ENCODE measurements around the gene MEI4. TPM values are rescaled to one million over a fixed set of nuclear protein-coding genes. Genes with fewer than 3 reads are reported as not detected.

MEI4 gene
- total and polyA plus RNA-seq, 11 donors = 0.11 to 0.71 (median 0.33) TPM; not detected in 1

GRCh38 chr6:77906070-77906469 is 253.2 kb downstream of the MEI4 start:
- intact Hi-C loops (cut with DNase I) = no loop called here
- Histone ChIP-seq H3K4me3 (no peak overlapping the region), H3K9me3 (peaks cover 0 to 37% (median 7%) of the 10 kb centered on the region in 12 donors), H3K27ac (no peak overlapping the region), H3K36me3 (no peaks in the 10 kb centered on the region), H3K27me3 (no peaks in the 10 kb centered on the region), H3K4me1 (no peaks in the 10 kb centered on the region)
- no peak for ATAC-seq
- 86 to 91% (median 87%) methylated on average over 3 of the region's 3 CpGs for WGBS, 4 donors
- no peak for DNase-seq
- no peak for TF ChIP-seq CTCF (IDR thresholded peaks at IDR 0.05)
- TF ChIP-seq POLR2A (IDR thresholded peaks at IDR 0.05) = no peak

- Histone ChIP-seq H3K27me3 (no peaks in the 10 kb centered on the region), H3K36me3 (no peaks in the 10 kb centered on the region), H3K9me3 (peaks cover 0 to 49% (median 12%) of the 10 kb centered on the region in 12 donors), H3K27ac (no peak overlapping the region), H3K4me1 (no peaks in the 10 kb centered on the region), H3K4me3 (no peak overlapping the region)
- ATAC-seq (no peak), DNase-seq (no peak)
- intact Hi-C loops (cut with DNase I) = no loop called here
- TF ChIP-seq POLR2A (IDR thresholded peaks at IDR 0.05) (no peak), CTCF (IDR thresholded peaks at IDR 0.05) (no peak)
- 67 to 75% (median 69%) methylated on average over 1 of the region's 1 CpG for WGBS, 4 donors
These were observed 258.0 kb downstream of the MEI4 start for GRCh38 chr6:77910826-77911225.

GRCh38 chr6:77926198-77926751 is 273.4 kb downstream of the MEI4 start:
- Histone ChIP-seq H3K27me3 (no peaks in the 10 kb centered on the region), H3K4me1 (no peaks in the 10 kb centered on the region), H3K27ac (no peak overlapping the region), H3K9me3 (peaks cover 0 to 6% (median 0%) of the 10 kb centered on the region in 12 donors), H3K4me3 (no peak overlapping the region), H3K36me3 (no peaks in the 10 kb centered on the region)
- intact Hi-C loops (cut with DNase I) = no loop called here
- 43 to 53% (median 48%) methylated on average over 3 of the region's 3 CpGs for WGBS, 4 donors
- no peak for DNase-seq
- TF ChIP-seq CTCF (IDR thresholded peaks at IDR 0.05) (no peak), POLR2A (IDR thresholded peaks at IDR 0.05) (no peak)
- no peak for ATAC-seq

GRCh38 chr6:77930382-77930781 is 277.5 kb downstream of the MEI4 start:
- Histone ChIP-seq H3K4me1 (no peaks in the 10 kb centered on the region), H3K27ac (no peak overlapping the region), H3K4me3 (no peak overlapping the region), H3K9me3 (peaks cover 0 to 6% (median 0%) of the 10 kb centered on the region in 12 donors), H3K36me3 (no peaks in the 10 kb centered on the region), H3K27me3 (no peaks in the 10 kb centered on the region)
- TF ChIP-seq POLR2A (IDR thresholded peaks at IDR 0.05) = no peak
- no peak for TF ChIP-seq CTCF (IDR thresholded peaks at IDR 0.05)
- DNase-seq = no peak
- intact Hi-C loops (cut with DNase I) = no loop called here
- 32 to 51% (median 45%) methylated on average over 2 of the region's 2 CpGs for WGBS, 4 donors
- no peak for ATAC-seq

Measured in heart left ventricle (tissue), 16 donors.